OCI-LY7 (cell line): ENCODE measurements around the gene MUC6.

Experiments
- EZH2phosphoT487 ChIP-seq: fragments of 200-600 bp; sonication (generic); IDR thresholded peaks from 2 replicates; pipeline ENCODE4 v1.6.1; 2018; ENCODE audit warnings: low read depth, borderline replicate concordance, mild to moderate bottlenecking, mixed run types, antibody characterized with exemption, low read length, moderate library complexity, mixed read lengths
- TF ChIP-seq, protein P1 (sequence below): fragments of 200-600 bp; sonication (generic); conservative IDR thresholded peaks from 2 replicates; pipeline ENCODE4 v1.5.1; 2014; ENCODE audit warnings: mild to moderate bottlenecking, antibody characterized with exemption, low read length, moderate library complexity, mixed read lengths

DNA sequence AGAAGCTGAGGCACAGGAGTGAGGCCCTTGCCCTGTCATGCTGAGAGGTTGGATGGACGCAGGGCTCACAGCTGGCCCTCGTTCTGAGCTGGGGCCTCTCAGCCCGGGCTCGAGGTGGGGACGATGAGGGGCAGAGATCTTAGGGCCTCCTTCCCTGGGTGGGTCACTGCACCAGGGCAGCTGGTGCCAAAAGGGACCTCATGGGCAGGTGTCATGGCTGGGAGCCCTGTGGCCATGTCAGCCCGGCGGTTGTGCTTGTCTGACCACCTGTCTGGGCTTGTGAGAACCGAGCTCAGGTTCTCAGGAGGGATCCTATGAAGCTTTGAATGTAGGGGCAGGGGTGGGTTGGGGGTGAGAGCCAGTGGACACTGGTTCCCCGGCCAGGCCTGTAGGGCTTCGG lies 1.8 kb upstream of the MUC6 start:
- TF ChIP-seq, protein P1, sequence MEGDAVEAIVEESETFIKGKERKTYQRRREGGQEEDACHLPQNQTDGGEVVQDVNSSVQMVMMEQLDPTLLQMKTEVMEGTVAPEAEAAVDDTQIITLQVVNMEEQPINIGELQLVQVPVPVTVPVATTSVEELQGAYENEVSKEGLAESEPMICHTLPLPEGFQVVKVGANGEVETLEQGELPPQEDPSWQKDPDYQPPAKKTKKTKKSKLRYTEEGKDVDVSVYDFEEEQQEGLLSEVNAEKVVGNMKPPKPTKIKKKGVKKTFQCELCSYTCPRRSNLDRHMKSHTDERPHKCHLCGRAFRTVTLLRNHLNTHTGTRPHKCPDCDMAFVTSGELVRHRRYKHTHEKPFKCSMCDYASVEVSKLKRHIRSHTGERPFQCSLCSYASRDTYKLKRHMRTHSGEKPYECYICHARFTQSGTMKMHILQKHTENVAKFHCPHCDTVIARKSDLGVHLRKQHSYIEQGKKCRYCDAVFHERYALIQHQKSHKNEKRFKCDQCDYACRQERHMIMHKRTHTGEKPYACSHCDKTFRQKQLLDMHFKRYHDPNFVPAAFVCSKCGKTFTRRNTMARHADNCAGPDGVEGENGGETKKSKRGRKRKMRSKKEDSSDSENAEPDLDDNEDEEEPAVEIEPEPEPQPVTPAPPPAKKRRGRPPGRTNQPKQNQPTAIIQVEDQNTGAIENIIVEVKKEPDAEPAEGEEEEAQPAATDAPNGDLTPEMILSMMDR = no peak
- TF ChIP-seq EZH2phosphoT487 = no peak
